HFF-Myc (cell line): ENCODE measurements around the gene CLN6.

Source experiments
- DNase-seq: peaks from one replicate; pipeline ENCODE4 v3.0.0-alpha.2; 2011; ENCODE audit warnings: low read depth; ENCODE audit errors: extremely low read depth
- H3K4me3 ChIP-seq: replicated peaks from 2 replicates; pipeline ENCODE4 v1.5.1; 2011; ENCODE audit warnings: low read depth, mild to moderate bottlenecking, control low read depth, low read length
- TF ChIP-seq, protein P1 (sequence below): IDR thresholded peaks from 2 replicates; pipeline ENCODE4 v1.5.1; 2012; ENCODE audit warnings: mild to moderate bottlenecking, low read depth, low read length, control low read depth; ENCODE audit errors: missing control alignments

CLN6 gene

GRCh38 chr15:68220967-68221366 is 8.6 kb downstream of the CLN6 start:
- TF ChIP-seq, protein P1, sequence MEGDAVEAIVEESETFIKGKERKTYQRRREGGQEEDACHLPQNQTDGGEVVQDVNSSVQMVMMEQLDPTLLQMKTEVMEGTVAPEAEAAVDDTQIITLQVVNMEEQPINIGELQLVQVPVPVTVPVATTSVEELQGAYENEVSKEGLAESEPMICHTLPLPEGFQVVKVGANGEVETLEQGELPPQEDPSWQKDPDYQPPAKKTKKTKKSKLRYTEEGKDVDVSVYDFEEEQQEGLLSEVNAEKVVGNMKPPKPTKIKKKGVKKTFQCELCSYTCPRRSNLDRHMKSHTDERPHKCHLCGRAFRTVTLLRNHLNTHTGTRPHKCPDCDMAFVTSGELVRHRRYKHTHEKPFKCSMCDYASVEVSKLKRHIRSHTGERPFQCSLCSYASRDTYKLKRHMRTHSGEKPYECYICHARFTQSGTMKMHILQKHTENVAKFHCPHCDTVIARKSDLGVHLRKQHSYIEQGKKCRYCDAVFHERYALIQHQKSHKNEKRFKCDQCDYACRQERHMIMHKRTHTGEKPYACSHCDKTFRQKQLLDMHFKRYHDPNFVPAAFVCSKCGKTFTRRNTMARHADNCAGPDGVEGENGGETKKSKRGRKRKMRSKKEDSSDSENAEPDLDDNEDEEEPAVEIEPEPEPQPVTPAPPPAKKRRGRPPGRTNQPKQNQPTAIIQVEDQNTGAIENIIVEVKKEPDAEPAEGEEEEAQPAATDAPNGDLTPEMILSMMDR = no peak
- no peak overlapping the region for H3K4me3 ChIP-seq
- DNase-seq = no peak

DNA sequence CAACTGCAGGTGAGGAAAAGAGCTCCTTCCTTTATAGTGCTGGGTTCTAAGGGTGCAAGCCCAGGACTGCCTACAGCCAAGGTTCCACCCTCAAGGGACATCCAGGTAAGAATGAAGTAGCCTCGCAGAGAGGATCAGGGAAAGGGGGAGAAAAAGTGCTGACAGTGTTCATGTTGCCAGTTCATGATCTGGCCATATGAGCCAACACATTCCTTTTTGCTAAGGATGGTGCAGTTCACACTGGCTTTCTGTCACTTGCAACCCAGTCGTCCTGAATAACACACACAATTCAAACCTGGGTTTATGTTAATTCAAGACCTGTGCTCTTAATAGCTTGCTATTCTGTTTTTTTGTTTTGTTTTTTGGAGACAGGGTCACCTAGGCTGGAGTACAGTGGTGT is 9.0 kb downstream of the CLN6 start:
- TF ChIP-seq, protein P1 = no peak
- H3K4me3 ChIP-seq = no peak overlapping the region
- DNase-seq = no peak

GRCh38 chr15:68218847-68219798 is 10.4 kb downstream of the CLN6 start:
- DNase-seq = no peak
- TF ChIP-seq, protein P1 = no peak

GRCh38 chr15:68218331-68218730 is 11.2 kb downstream of the CLN6 start:
- DNase-seq = no peak
- H3K4me3 ChIP-seq = no peak overlapping the region
- TF ChIP-seq, protein P1 = no peak

More at GRCh38 chr15:68218847-68219798, 10.4 kb downstream of the CLN6 start:
- no peak overlapping the region for H3K4me3 ChIP-seq

DNA sequence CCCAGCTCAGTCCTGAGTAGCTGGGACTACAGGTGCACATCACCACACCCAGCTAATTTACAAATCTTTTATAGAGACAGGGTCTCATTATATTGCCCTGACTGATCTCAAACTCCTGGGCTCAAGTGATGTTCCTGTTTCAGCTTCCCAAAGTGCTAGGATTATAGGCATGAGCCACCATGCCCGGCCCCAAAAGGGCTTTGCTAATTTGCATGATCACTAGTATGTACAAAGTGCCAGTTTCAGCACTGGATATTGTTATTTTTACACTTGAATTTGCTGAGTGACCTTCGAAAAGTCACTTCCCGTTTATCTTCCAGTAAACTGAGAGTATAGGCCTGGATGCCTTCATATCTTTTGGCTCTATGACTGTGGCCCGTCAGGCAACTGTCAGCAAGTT is 12.2 kb downstream of the CLN6 start:
- no peak overlapping the region for H3K4me3 ChIP-seq
- TF ChIP-seq, protein P1 = no peak
- DNase-seq = no peak

GRCh38 chr15:68214838-68215254 is 14.7 kb downstream of the CLN6 start:
- H3K4me3 ChIP-seq = no peak overlapping the region
- TF ChIP-seq, protein P1 = no peak
- no peak for DNase-seq
